ENCODE results near the gene NELL2.
A peak's percentile ranks its signal among the peaks of the same experiment; 100 is the strongest.

The NELL2 gene

DNA sequence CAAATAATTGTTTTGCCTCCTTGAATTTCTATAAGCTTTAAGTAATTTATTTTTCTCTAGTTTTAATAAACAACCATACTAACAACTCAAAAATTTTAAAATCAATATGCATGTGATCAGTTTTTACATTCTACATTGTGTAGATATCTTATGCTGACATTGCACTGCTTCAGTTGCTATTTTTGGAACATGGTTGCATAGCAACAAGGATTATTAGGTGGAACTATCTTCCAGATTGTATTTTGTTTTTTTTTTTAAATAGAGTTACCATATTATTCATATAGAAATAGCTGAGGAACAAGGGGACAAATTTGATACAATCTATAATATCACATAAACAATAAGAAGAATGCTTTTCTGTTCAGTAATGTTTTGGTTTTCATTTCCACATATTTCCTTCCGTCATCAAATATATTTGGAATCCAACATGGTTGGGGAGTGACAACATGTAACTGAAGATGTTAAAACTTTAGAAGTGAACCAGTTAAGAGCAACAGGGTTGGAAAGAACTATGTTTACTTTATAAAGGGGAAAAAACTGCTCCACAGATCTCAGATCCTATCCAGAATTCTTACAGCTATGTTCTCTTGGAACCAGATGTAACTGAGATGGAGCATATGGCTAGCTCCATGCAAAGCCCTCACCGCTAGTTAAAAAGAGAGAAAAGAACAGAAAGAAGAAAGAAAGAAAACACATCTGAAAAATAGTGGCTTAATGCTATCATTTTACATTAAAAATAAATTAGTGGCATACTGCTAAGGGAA is 235.5 kb downstream of the NELL2 start:
- intact Hi-C loops (cut with DNase I), result no loop called here
- DNase-seq, result no peak

DNA sequence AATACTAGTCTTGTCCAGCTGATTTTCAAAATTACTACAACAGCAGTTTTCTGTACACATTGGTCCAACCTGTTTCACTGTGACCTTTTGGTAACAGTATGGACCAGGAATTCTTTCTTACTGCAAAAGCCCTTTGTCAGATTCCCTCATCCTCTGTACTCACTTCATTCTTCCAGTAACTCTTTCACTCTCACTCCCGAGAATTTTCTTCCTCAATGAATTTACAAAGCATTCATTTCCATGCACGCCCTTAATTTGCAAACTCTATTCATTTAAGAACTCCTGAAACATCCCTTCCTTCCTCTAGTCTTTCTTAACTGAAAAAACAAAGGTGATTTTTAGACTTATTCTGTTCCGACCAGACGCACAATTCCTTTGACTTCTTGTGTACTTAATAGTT is 238.2 kb downstream of the NELL2 start:
- no peak for DNase-seq
- intact Hi-C loops (cut with DNase I), result no loop called here

DNA sequence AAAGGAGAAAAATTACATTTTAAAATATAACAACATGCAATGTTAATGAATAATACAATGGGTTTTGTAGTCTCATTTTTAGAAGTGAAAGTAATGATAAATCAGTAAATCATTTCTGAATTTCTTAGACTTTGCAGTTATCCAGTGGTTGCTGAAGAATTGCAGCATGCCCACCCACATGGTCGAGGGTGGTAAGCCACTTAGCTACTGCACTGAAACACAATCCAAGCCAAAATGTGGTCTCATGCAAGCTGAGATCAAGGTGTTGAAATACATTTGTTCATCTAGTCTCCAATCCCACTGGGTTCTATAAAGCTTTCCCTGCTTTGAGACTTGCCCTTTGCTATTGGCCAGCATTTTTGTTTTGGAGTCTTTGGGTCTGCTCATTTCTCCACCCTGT is 247.9 kb downstream of the NELL2 start:
- intact Hi-C loops (cut with DNase I), result no loop called here
- no peak for DNase-seq

DNA sequence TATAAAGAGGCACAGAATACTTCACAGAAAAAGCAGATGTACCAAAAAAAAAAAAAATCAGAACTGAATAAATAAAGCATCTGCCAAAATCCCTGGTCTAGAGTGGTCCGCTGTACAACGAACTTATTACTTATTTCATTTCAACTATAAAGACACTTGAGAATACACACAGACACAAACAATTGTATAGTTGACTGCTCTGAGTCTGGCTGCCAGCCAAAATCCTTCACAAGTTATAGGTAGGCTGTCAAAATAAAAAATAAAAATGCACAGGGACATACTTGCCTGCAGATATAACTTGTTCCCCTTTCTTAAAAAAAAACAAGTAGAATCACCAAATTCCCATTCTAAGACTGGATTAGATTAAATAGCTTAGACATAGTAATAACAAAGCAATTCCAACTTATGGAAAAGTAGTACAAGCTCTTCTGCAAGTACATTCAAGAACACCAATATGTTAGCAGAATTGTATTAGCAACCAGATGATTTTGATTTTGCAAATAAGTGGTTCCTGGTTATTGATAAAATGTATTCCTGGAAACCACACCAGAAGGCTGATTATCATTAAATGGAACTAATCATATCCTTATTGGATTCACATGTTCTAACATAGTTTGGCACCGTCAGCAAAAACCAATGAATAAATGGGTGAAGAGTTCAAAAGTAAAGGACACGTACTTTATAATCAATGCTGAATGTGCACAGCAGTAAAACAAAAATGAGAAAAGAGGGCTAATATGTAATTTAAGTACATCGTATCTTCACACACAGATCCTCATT is 248.5 kb downstream of the NELL2 start:
- DNase-seq, result no peak
- intact Hi-C loops (cut with DNase I), result no loop called here

DNA sequence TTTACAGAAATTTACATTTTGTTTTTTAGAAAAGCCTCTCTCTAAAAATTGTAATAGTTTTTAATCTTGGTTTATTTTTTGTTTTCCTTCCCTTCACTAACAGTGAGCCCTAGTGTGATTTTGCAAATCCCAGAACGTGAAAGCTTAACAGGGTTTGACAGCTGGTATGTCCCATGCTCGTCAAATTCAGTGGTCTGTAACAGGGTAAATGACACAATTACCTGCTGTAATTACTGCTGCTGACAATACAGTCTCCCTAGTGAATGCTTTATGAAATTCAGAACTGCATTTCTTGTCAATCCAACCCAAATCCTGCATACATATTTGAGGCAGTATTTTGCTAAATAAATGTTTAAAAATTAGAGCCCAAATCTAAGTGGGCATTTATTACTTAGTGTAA is 249.2 kb downstream of the NELL2 start:
- intact Hi-C loops (cut with DNase I), result no loop called here
- no peak for DNase-seq

DNA sequence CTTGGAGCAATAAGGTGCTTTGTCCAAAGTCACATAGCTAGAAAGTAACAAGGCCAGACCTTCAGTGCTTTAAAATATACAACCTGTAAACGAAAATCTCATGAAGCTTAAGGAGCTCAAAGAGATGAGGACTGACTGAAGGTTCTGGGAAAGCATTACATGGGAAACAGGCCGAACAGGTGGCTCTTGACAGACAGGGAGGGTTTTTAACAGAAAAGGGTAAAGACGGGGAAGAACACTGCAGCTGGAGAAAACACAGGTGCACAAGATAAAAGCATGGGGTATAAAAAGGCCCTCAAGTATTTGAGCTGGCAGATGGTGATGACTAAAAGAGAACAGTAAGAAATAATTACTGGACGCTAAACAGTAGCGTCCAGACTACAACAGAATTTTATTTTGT is 257.2 kb downstream of the NELL2 start:
- DNase-seq, result no peak
- intact Hi-C loops (cut with DNase I), result no loop called here

DNA sequence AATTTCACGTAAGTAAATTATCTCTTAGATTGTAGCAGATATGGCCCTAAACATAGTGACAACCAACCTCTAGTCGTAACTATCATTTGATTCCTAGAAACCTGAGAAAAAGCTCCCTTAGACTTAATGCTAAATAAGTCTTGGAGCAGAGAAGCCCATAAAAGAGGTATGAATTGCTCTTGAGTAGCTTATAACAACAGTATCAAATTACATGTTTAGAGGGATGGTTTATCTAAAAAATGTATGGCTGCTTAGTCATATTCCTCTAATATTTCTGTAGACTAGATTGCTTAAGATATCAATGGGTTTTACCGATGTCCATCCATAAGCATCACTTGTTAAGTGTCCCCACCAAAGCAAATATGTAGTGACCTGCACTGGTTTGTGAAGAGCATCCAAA is 259.7 kb downstream of the NELL2 start:
- intact Hi-C loops (cut with DNase I), result no loop called here
- DNase-seq, result no peak

DNA sequence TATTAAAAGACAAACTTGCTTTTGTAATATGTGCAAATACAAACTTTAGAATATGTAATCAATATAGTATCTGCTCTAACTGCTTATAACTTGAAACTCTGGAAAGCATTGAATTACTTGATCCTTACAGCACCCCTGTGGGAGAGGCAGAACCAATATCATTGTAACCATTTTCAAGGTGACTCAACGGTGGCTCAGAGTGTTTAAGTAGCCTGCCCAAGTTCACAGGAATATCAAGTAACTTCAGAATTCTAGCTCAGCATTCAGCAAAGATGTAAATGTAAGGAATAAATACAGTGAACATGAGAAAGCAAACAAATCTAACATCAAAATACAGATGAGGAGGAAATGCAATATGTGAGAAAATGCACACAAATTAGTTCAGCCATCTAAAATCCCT is 264.6 kb downstream of the NELL2 start:
- intact Hi-C loops (cut with DNase I), result no loop called here
- DNase-seq, result no peak

DNA sequence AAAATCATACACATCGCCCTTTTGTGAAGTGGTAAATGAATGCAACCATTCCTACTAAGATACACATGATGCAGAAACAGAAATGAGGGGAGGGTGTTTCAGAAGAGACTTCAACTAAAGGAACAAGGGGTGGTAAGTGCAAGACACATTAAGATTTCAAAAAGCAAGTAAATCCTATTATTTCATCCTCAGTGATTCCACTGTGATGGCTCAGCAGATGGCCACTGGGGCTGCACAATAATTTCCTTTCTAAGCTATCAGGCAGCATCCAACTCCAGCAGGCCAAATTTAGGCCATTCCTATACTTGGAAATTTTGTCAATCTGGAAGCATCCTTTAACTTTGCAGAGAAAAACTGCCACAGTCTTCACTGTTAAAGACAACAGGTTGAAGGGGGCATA is 272.4 kb downstream of the NELL2 start:
- DNase-seq, result peak in 2 of 10 donors; percentile 61 to 67
- intact Hi-C loops (cut with DNase I), result no loop called here

DNA sequence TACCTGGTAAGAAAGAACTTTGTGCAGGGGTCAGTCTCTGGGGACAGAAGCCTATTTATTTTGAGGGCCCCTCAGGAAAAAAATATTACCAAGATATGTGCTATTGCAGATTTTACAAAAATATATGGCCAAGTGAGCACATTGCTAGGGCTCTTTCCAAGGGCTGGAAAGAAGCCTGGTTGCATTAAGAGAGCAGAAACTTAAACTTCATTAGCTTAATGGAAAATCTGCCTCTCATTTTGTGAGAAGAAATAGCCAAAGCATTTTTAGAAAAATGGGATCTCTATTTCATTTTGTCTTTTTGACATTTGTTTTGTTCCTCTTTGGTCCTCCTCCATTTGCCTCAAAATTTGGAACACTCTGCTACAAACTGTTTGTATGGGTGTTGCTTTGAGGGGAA is 283.5 kb downstream of the NELL2 start:
- intact Hi-C loops (cut with DNase I), result no loop called here
- DNase-seq, result no peak

DNA sequence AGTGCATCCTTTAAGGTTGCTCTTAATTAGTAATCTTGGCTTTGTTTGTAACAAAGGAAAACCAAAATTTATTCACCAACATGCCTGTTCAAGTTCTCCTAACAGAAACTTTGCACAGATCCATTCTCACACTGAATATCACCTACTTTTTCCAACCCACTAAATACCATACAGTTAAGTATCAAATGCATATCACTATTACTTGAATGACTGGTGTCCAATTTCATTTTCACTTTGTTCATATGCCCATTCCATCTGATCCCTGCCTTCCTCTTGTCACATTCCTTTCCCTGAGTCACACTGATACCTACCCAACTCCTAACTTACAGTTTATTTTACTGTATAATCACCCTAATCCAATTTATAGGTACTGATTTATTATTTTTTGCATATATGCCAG is 286.4 kb downstream of the NELL2 start:
- intact Hi-C loops (cut with DNase I), result no loop called here
- DNase-seq, result no peak

DNA sequence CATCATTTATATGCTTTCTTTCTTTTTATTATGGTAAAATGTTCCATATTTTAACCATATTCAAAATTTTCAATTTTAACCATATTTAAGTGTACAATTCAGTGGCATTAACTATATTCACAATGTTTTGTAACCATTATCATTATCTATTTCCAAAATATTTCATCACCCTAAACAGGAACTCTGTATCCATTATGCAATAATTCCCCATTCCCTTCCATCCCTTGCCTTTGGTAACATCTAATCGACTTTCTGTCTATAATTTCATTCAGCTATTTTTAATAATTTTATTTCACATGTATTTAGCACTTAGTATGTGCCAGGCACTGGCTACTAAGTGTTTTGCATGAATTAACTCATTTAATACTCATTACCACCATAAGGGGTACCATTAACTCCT is 287.5 kb downstream of the NELL2 start:
- intact Hi-C loops (cut with DNase I), result no loop called here
- DNase-seq, result no peak

DNA sequence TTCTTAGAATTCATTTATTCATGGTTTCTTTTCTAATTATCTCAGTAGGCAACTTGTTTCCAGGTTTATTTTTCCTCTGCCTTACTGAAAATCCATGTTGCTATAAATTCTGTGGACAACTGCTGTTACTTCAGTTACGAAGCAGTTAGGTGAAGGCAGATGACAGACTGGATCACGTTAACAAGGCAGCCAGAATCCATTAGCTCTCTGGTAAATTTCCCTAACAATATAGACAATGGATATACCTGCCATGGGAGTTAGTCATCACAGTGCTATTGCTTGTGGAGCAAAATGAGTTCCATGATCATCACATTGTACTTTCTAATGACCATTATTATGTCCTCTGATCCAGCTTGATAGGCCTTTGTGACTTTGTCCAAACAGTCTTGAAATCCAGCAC is 291.5 kb downstream of the NELL2 start:
- intact Hi-C loops (cut with DNase I), result no loop called here
- DNase-seq, result no peak

DNA sequence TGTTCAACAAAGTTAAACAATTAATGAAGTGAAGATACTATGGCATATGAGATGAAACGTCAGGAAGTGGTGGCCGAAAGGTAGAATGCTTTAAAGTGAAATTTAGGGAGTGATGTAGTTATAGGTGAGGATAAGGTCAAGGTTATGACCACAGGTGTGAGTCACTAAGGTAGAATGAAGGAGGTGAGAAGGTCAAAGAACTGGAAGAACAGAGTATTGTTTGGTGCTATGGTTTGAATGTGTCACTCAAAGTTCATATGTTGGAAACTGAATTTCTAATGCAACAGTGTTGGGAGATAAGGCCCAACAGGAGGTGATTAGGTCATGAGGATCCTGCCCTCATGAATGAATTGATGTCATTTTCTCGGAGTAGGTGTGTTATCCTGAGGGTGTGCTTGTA is 293.6 kb downstream of the NELL2 start:
- no peak for DNase-seq
- intact Hi-C loops (cut with DNase I), result no loop called here

DNA sequence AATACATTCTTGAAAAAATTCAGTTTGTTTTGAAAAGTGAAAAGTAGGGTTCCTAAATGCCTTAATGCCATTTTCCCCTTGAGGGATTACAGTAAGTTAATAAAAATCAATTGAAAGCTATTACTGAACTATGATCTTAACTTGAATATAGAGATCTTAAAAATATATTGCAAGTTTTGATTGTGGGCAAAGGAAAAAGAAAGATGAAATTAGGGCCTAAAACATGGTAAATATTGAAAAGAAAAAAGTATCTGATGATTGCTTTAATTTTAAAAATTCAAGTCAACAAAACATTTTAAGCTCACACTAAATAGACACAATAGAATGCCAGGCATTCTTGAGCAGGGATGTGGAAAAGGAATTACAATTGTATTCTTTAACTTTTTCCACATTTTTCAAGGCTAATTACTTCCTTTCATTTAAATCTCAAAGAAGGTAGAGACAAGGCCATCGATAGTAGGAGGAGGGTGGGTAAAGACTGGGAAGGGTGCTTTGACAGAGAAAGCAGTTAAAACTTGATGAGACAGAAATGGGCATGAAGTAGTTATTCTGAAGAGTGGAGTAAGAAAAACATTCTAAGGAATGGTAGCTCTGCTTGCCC is 294.4 kb downstream of the NELL2 start:
- intact Hi-C loops (cut with DNase I), result no loop called here

DNA sequence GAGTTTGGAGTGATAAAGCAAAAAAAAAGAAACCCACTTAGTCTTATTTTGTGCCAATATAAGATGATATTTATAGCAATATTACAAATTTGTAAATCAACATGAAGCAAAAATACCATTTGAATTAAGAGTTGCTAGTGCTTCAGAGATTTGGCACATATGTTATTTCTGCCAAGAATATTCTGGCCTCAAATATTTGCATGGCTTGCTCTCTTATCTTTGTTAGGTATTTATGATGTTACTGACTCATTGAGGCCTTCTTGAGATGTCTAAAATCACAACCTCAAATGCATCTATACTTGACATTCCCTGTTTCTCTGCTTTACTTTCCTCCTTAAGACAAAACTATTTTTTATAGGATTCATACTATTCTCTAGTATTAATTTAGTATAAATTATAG is 301.5 kb downstream of the NELL2 start:
- DNase-seq, result no peak
- intact Hi-C loops (cut with DNase I), result no loop called here

More for the DNA sequence above, 294.4 kb downstream of the NELL2 start:
- no peak for DNase-seq

DNA sequence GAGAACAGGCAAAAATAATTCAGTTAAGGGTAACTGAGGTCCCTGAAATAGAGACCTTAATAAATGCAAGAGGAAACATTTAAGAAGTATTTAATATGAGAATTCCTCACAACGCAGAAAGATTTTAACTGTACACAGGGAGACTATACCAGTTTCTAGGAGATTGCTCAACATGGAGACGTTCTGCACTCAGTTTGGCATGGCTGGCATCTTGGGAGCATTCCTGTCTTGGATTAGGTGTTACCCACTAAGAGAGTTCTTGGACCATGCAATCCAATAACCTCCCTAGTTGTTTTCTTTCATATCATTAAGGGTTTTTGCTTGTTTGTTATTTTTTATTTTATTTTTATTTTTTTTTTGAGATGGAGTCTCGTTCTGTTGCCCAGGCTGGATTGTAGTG is 302.4 kb downstream of the NELL2 start:
- intact Hi-C loops (cut with DNase I), result no loop called here
- no peak for DNase-seq

DNA sequence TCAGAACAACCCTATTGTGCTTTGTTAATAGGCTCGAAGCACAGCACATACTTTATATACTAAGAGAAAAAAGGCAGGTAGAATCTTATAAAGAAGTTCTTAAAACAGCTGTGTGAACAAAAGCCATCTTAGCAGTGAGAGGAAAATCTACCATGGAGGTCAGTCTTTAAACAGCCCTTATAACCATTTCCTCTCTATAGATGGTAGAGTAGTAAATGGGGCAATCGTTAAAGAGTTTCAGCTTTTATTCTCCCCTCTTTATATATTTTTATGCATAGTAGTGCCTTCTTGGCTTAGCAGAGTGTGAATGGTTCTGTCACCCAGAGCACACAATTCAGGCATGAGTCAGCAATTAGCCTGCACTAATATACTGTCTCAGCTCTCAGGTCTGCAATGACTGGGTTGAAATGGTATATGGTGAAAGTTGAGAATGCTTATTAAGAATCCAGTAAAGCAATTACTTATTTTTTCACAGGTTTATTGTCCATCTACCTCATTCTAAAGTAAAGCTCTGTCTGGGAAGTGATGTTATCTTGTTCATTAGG is 305.0 kb downstream of the NELL2 start:
- intact Hi-C loops (cut with DNase I), result no loop called here
- no peak for DNase-seq

DNA sequence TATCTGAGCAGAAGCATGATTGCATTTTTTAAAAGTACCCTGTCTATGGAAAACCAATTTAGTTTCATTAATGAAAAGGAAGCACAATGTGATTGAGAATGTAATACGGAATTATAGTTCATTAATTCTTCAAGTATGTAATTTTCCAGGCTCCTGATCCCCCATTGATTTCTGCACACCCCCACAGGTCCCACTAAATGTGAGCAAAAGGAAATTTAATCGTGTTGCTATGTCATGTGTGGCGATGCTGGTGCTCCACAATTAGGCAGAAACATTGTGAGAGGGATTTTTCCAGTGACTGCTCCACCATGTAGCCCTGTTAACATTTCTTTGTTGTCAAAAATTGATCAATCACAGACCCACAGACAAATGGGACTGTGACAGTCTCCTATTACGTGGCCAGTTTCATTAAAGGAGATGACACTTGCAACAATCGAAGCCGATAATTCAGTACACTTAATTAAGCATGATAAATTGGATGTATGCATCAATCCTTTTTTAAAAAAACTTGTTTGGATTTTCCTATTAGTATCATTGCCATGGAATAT is 306.0 kb downstream of the NELL2 start:
- DNase-seq, result no peak
- intact Hi-C loops (cut with DNase I), result no loop called here

DNA sequence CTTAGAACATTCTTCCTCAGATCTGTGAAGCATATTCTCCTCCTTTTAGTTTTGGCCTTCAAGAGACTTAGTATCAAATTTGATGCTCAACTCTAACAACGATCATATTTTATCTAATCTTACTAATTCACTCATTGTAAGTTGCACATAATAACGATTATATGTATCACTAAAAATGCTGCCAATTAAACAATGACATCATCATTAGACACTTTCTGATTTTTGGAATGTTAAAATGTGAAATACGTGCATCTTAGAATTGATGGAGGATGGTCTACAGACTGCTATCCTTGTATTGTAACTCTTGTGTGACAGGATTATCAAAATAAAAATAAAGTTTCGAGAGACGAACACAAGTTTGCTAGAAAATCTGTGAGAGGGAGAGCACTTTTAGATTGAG is 311.0 kb downstream of the NELL2 start:
- intact Hi-C loops (cut with DNase I), result no loop called here
- DNase-seq, result no peak

DNA sequence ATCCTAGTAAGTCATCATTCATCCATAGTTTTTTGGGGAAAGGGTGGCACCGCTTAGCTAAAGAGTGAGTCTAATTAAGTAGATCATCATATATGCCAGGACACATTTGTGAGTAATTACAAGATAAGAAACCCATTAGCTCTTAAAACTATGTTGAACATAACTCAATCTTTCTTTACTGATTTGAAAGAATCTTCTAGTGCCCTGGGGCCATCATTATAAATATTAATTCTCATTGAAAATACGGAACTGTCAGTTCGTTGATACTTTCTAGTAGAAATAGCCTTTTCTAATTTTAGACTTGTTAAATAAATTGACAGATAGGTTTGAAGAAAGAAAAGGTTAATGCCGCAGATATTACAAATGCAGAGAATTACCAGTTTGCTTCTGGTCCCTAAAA is 312.6 kb downstream of the NELL2 start:
- no peak for DNase-seq
- intact Hi-C loops (cut with DNase I), result no loop called here
